ENCODE data around the gene ZNF853.

ZNF853 gene

GRCh38 chr7:6614953-6615722 is at the start of gene ZNF853:
Gene ZNF853 (plus strand): TSS chr7:6615610. CDS start chr7:6616175, 565 bp downstream.
- TF ChIP-seq CTCF (IDR thresholded peaks at IDR 0.05; ENCODE audit: borderline replicate concordance, insufficient read depth, low read depth, low read length) = no peak
- H3K4me3 ChIP-seq (ENCODE audit: low read depth, low read length) = no peak within 1 kb of the TSS

GRCh38 chr7:6565655-6566054 is 49.8 kb upstream of the ZNF853 start:
- no peak overlapping the region for H3K4me3 ChIP-seq (ENCODE audit: low read depth, low read length)
- no peak for TF ChIP-seq CTCF (IDR thresholded peaks at IDR 0.05; ENCODE audit: borderline replicate concordance, insufficient read depth, low read depth, low read length)

- H3K4me3 ChIP-seq (ENCODE audit: low read depth, low read length) = no peak overlapping the region
Observed at GRCh38 chr7:6567886-6568285, 47.5 kb upstream of the ZNF853 start.

GRCh38 chr7:6571160-6571779 is 44.1 kb upstream of the ZNF853 start:
- H3K4me3 ChIP-seq (ENCODE audit: low read depth, low read length) = no peak overlapping the region
- no peak for TF ChIP-seq CTCF (IDR thresholded peaks at IDR 0.05; ENCODE audit: borderline replicate concordance, insufficient read depth, low read depth, low read length)

More at GRCh38 chr7:6567886-6568285, 47.5 kb upstream of the ZNF853 start:
- no peak for TF ChIP-seq CTCF (IDR thresholded peaks at IDR 0.05; ENCODE audit: borderline replicate concordance, insufficient read depth, low read depth, low read length)

GRCh38 chr7:6575281-6576023 is 40.0 kb upstream of the ZNF853 start:
- no peak for TF ChIP-seq CTCF (IDR thresholded peaks at IDR 0.05; ENCODE audit: borderline replicate concordance, insufficient read depth, low read depth, low read length)
- no peak overlapping the region for H3K4me3 ChIP-seq (ENCODE audit: low read depth, low read length)

- 0 out of 2 replicates have a peak, but pooled peaks have one; percentile 7 for TF ChIP-seq CTCF (IDR thresholded peaks at IDR 0.05; ENCODE audit: borderline replicate concordance, insufficient read depth, low read depth, low read length)
- H3K4me3 ChIP-seq (ENCODE audit: low read depth, low read length) = peak overlapping the region; percentile 33
Observed at GRCh38 chr7:6576024-6576866, 39.2 kb upstream of the ZNF853 start.

GRCh38 chr7:6576867-6577368 is 38.5 kb upstream of the ZNF853 start:
- H3K4me3 ChIP-seq (ENCODE audit: low read depth, low read length) = peak overlapping the region; percentile 68
